NOMO-1 (cell line): ENCODE measurements around the gene CDCA3.
"Not testable (repeated sequence)": the region's sequence is repeated elsewhere in the genome, so short reads cannot be mapped to it uniquely, and the experiment has no call there.

ENCODE experiments used
- DNase-seq, 2 experiments: peaks; one replicate each; lab custom pipeline; 2025; ENCODE audit not compliant: unreplicated experiment in 2 of 2; lab: John Stamatoyannopoulos, UW

CDCA3 gene

DNA sequence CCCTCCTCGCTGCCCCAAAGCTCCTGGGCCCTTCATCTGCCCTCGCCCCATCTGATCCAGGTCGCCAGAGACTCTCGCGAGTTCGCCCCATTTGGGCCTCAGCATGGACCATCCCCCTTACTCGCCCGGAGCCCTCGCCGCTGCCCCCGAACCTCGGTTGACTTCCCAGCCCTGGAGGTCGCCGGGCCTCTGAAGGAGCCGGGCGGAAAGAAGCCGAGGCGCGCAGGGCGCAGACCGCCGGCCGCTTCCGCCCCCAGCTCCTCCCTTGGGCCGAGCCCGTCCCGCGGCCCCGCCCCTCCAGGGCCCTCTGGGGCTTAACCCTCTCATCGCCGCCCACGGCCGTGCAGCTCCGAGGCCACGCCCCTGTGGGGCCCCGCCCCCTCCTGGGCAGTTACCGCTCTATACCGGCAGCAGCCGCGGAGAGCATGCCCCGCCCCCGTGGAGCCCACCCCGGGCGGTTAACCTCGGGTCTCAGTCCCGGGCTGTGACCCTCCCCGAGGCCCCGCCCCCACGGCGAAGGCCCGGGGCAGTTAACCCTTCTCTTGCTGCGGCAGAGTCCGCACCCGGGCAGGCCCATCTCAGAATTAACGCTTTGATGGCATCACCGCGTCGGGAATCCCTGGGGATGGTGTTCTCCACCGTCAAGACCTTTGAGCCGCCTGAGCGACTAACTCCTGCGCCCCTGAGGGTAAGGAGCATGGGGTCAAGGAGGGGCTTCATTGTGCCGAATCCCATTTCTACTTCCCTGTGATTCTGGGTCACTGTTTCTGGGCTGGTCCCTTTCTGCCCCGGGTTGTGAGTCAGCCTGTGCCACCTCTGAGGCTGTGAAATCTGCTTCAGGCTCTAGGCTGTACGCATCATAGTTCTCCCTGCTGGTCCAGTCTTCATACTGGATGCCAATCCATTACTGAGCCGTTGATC is 22.3 kb upstream of the CDCA3 start, which contains the start of gene SPSB2:
SPSB2 (minus strand) TSS at position 210 of the 921 bp plus-strand sequence. CDS start 402 bp downstream, outside the sequence.
- DNase-seq: peak; percentile 90 to 98

DNA sequence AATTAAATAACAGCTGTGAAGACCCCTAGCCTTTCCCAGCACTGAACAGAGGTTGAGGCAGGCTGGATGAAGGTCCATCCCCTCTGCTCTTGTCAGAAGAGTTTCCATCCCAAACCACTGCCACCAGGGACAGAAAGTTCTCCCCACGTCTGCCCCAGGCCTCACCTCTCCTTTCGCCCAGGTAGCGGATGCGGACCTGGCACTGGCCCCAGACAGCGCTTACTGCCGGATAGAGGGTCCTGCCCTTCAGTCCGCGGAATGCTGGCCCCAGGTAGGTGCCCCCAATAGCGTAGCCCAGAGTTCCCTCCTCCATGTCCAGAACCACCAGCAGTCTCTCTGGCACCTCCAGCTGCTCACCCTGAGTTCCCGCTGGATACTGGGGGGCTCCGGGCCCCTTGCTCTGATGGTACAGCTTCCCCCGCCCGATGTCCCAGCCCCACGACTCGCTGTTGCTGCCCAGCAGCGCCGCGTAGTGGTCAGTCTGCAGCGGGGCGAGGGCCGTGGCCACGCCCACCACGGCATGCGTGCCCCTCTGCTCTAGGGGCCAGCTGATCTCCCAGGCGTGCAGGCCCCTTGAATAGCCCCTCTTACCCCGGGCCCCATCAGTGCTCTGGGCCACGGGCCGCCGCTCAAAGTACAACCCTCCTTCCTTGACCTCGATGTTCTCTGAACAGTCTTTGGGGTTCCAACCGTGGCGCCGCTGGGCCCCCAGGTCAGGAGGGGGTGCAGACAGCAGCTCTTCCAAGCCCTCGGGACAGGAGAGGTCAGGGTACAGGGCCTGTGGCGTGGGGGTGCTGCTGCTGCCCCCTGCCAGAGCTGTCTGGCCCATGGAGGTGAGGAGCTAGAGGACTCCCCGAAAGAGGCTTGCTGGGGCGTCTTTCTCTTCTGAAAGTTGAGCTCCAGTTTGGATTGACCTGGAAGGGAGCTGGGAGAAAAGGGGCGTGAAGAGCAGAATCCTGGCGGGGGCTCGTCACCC is 21.3 kb upstream of the CDCA3 start:
- peak; percentile 60 to 66 for DNase-seq

GRCh38 chr12:6871052-6871957 is 20.2 kb upstream of the CDCA3 start:
- peak in 1 of 2 experiments; percentile 26 for DNase-seq

- DNase-seq: not testable (repeated sequence)
Observed at GRCh38 chr12:6870304-6870703, 19.2 kb upstream of the CDCA3 start.

DNA sequence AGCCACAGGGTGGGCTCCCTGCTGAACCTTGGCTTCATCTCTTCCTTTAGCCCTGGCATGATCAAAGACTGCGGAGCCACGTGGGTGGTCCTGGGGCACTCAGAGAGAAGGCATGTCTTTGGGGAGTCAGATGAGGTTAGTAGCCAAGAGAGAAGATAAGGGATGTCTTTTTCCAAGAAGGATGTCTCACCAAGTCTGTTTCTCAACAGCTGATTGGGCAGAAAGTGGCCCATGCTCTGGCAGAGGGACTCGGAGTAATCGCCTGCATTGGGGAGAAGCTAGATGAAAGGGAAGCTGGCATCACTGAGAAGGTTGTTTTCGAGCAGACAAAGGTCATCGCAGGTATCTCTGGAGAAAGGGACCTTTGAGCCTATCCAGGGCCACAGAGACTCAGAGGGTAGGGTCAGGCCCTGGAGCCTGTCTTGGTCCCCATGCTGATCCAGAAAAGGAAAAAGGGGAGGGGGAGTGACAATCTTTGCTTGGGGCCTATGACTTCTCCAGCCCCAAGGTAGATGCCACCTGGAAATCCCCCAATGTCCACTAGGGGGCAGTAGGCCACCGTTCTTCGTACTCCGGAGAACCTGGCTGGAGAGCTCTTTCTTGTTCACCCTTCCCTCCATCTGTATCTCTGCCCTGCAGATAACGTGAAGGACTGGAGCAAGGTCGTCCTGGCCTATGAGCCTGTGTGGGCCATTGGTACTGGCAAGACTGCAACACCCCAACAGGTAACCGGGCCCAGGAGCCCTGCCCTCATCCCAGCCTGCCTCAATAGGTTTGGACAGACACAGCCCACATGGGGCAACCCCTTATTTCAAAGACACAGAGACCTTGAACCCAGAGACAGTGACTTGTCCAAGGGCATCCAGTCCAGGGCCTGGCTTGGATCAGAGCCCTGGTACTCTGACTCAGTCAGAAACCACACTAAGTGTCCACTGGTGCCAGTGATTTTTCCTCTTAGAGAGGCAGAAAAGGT is 18.2 kb upstream of the CDCA3 start:
- DNase-seq: peak; percentile 56 to 76

DNA sequence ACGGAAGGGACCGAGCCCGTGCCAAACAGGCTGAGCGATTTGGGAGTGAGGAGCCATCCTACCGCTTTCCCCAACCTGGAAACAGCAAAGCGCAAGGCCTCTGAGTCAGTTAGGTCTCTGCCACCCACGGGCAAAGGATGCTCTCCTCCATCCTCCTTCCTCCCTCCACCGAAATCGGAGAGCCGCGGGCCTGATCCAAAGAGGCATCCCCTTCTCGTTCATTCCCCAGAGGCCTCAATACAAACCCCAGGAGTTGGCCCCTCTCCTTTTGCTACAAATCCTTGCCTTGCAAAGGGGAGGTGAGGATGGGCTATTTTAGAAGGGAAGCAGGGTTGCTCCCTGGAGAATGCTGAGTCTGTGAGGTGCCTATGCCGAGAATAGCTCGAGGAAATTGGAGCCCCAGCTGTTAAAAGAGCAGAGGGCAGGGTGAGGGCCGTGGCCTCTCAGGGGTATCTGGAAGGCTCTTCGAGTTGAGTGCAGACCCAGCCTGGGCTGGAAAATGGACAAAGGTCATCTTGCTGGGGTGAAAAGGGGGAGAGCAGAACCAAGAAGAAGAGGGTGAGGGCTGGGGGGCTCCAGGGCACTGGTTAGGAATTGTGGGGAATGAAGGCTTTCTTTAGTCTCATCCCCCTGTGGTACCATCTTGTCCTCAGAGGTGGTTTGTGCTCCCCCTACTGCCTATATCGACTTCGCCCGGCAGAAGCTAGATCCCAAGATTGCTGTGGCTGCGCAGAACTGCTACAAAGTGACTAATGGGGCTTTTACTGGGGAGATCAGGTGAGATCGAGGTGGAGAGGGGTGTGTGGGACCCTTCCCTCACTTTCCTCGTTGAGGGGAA is 17.3 kb upstream of the CDCA3 start:
- DNase-seq: no peak

DNA sequence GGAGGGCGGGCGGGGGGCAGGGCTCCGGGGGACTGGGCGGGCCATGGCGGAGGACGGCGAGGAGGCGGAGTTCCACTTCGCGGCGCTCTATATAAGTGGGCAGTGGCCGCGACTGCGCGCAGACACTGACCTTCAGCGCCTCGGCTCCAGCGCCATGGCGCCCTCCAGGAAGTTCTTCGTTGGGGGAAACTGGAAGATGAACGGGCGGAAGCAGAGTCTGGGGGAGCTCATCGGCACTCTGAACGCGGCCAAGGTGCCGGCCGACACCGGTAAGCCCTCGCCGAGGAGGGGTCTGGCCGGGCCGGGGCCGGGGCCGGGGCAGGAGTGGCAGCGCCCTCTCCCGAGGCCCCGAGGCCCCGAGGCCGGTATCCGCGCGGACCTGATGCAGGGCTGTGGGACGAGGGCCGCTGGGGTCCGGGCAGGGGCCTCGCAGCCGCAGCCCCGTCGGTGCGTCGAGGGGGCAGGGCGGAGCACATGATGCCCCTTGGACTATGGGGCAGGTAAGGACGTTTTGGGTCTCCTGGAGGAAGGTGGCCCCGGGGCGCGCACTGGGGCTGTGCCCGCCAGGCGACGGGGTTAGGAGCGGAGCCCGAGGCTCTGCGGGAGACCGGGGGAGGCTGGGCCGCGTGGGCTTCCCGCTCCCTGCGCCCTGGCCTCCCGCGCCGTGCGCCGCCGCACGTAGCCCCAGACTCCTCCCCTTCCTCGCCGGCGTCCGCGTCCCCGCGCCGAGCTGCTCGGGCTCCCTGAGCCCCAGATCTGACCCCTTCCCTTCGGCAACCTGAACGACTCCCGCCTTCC is 16.5 kb upstream of the CDCA3 start, which contains the start of gene TPI1:
TPI1 (plus strand) TSS at position 119 of the 798 bp plus-strand sequence; CDS start at position 155, 36 bp downstream.
- peak; percentile 22 to 81 for DNase-seq

DNA sequence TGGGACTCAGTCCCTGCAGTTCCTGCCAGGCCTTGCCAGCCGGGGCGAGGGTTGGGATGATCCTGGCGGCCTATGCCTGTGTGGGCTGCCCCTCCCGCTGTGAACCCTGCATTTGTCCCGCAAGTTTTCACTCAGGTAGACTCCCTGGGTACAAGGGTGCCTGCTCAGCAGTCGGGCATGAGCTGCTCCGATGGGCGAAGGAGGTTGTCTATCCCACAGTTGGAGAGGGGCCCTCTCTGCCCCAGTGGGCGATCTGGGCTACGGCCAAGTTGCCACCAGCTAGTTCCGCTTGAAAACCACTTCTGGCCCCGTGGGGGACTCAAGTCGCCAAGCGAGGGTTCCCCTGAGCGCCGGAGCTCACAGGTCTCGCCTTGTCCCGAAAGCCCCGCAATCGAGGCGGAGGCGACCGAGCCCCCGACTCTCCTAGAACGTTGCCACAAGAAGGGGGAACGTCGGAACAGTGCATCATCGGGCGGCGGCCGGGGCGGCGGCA is 15.9 kb upstream of the CDCA3 start:
- peak in 1 of 2 experiments; percentile 67 for DNase-seq

DNA sequence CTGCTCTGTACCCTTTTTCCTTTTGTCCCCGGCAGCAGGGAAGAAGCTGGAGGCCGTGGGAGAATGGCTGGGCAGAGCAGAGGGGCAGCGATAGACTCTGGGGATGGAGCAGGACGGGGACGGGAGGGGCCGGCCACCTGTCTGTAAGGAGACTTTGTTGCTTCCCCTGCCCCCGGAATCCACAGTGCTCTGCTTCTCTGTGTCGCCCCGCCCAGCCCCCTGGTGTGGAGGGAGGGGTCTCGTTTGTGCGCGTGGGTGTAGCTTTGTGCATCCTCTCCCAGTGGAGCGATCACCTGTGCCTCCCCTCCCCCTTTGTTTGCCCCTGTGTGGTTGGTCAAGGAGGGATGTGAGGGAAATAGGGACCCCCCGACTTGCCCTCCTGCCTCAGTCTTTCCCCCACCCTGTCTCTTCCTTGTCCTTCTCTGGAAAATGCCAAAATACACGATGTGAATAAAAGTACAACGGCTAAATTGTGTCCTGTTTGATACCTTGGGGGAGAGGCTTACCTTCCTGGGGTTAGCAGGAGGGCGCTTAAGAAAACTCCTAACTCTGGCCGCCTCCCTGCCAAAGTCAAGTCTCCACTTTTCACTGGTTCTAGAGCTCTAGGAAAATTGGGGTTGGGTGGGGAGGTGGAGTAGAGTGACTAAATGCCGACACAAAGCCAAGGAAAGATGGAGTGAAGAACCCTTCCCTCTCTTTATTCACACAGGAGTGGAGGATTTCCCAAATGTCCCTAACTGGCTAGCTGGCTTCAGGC is 15.3 kb upstream of the CDCA3 start:
- no peak for DNase-seq

GRCh38 chr12:6865307-6865706 is 14.2 kb upstream of the CDCA3 start:
- DNase-seq: not testable (repeated sequence)

- no peak for DNase-seq
Observed at GRCh38 chr12:6863586-6864321, 12.7 kb upstream of the CDCA3 start.

GRCh38 chr12:6863033-6863432 is 11.9 kb upstream of the CDCA3 start:
- DNase-seq: no peak

DNA sequence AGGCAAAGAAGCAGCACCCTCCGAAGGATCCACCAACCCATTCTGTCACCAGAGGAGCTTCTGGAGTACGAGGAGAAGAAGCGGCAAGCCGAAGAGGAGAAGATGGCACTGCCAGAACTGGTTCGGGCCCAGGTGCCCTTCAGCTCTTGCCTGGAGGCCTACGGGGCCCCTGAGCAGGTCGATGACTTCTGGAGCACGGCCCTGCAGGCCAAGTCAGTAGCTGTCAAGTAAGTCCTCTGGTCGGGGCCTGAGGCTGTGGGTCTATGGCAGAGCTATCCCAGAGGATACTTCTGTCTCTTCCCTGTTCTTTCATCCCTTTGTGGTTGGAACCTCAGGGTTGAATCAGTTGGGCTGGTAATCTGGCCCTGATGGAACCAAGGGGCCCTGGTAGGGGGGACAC is 10.3 kb upstream of the CDCA3 start:
- no peak for DNase-seq

DNA sequence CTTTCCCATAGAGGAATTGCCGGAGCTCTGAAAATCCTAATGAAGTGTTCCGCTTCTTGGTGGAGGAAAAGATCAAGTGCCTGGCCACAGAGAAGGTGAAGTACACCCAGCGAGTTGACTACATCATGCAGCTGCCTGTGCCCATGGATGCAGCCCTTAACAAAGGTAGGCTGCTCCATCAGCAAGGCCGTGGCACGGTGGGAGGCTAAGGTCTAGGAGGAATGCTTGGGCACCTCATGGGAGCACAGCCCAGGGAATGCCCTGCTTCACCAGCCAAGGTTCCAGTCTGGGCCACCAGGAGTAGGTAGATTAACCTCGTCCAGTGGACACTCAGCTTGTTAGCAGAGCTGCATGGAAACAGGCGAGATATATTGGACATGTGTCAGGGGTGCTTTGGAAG is 9.9 kb upstream of the CDCA3 start:
- no peak for DNase-seq

GRCh38 chr12:6860116-6860515 is 9.0 kb upstream of the CDCA3 start:
- DNase-seq: no peak

- DNase-seq: no peak
Observed at GRCh38 chr12:6858799-6859198, 7.7 kb upstream of the CDCA3 start.
